ENCODE measurements around the gene CTNND2.

DNA sequence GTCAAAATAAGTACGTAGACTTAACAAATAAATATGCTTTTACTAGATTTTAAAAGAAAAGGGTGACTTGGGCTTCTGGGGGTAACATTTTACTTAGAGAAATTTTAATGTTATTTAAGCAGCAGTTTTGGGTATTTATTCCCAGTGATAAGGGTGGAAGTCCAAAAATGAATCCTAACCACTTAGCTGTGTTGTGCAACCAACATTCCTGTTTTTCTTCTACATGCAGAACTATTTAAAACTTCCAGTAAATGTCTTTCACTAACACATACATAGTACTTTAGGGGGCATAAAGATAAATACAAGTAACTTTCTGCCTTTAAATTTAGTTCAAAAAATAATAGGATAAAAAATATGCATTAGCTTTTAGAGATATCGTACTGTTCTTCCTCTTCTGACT, 436.7 kb downstream of the CTNND2 start:
- TF ChIP-seq, protein P1, sequence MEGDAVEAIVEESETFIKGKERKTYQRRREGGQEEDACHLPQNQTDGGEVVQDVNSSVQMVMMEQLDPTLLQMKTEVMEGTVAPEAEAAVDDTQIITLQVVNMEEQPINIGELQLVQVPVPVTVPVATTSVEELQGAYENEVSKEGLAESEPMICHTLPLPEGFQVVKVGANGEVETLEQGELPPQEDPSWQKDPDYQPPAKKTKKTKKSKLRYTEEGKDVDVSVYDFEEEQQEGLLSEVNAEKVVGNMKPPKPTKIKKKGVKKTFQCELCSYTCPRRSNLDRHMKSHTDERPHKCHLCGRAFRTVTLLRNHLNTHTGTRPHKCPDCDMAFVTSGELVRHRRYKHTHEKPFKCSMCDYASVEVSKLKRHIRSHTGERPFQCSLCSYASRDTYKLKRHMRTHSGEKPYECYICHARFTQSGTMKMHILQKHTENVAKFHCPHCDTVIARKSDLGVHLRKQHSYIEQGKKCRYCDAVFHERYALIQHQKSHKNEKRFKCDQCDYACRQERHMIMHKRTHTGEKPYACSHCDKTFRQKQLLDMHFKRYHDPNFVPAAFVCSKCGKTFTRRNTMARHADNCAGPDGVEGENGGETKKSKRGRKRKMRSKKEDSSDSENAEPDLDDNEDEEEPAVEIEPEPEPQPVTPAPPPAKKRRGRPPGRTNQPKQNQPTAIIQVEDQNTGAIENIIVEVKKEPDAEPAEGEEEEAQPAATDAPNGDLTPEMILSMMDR (conservative IDR thresholded peaks at IDR 0.05 in 1 of 2, IDR thresholded peaks at IDR 0.05 in 1 of 2; ENCODE audit: extremely low read depth in 1 of 2, insufficient read depth in 1 of 2, low read depth in 1 of 2, low read length in 2 of 2) = no peak
- no peak for TF ChIP-seq EZH2 (IDR thresholded peaks at IDR 0.05; ENCODE audit: borderline replicate concordance, low read length)
